ENCODE measurements around the gene PRX. TPM values are rescaled to one million over a fixed set of nuclear protein-coding genes. Genes with fewer than 3 reads are reported as not detected.

PRX gene
- total and polyA plus RNA-seq, 4 donors: 0.03 to 1.0 (median 0.52) TPM

DNA sequence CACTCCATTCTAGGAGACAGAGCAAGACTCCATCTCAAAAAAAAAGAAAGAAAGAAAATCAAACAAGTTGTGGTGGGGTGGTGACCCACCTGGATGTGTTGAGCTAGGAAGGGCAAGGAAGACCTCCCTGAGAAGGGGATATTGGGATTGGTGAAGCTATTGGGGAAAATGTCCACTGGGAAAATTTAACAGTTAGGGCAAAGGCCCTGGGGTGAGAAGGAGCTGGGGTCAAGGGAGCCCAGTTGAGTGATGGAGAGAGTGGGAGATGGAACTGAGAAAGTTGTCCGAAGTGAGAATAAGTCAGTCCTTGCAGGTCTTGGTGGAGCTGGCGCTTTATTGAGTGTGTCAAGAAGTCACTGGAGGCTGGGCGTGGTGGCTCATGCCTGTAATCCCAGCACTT lies 25.1 kb upstream of the PRX start:
- Histone ChIP-seq H3K4me3 (ENCODE audit: low read depth in 1 of 3, low read length in 3 of 3) (no peak overlapping the region), H3K9ac (ENCODE audit: low read depth in 1 of 2, low read length in 2 of 2) (no peak overlapping the region), H3K36me3 (ENCODE audit: control insufficient read depth in 4 of 4, insufficient read depth in 3 of 4, low read depth in 1 of 4, low read length in 3 of 4) (peaks cover 8 to 18% (median 12%) of the 10 kb centered on the region in 4 donors), H3K9me3 (ENCODE audit: control insufficient read depth in 4 of 4, low read length in 3 of 4) (no peaks in the 10 kb centered on the region), H3K4me1 (ENCODE audit: control insufficient read depth in 4 of 4, insufficient read depth in 4 of 4, low read length in 3 of 4) (peaks cover 0 to 24% (median 13%) of the 10 kb centered on the region in 4 donors), H3K27me3 (ENCODE audit: control insufficient read depth in 4 of 4, insufficient read depth in 4 of 4, low read length in 3 of 4) (no peaks in the 10 kb centered on the region), H3K27ac (ENCODE audit: low read depth in 1 of 2, low read length in 2 of 2) (no peak overlapping the region)
- TF ChIP-seq GABPA (IDR thresholded peaks at IDR 0.05 in 1 of 2, conservative IDR thresholded peaks at IDR 0.05 in 1 of 2): no peak
- no peak for TF ChIP-seq FOXA2 (IDR thresholded peaks at IDR 0.05)
- no peak for TF ChIP-seq NR2F2 (IDR thresholded peaks at IDR 0.05)
- TF ChIP-seq, protein P1, sequence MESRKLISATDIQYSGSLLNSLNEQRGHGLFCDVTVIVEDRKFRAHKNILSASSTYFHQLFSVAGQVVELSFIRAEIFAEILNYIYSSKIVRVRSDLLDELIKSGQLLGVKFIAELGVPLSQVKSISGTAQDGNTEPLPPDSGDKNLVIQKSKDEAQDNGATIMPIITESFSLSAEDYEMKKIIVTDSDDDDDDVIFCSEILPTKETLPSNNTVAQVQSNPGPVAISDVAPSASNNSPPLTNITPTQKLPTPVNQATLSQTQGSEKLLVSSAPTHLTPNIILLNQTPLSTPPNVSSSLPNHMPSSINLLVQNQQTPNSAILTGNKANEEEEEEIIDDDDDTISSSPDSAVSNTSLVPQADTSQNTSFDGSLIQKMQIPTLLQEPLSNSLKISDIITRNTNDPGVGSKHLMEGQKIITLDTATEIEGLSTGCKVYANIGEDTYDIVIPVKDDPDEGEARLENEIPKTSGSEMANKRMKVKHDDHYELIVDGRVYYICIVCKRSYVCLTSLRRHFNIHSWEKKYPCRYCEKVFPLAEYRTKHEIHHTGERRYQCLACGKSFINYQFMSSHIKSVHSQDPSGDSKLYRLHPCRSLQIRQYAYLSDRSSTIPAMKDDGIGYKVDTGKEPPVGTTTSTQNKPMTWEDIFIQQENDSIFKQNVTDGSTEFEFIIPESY (IDR thresholded peaks at IDR 0.05): no peak
- TF ChIP-seq HNF4G (IDR thresholded peaks at IDR 0.05): no peak
- no peak for TF ChIP-seq MAX (IDR thresholded peaks at IDR 0.05)
- no peak for TF ChIP-seq YY1 (IDR thresholded peaks at IDR 0.05)
- TF ChIP-seq EGR1 (IDR thresholded peaks at IDR 0.05; ENCODE audit: low read depth in 2 of 2): no peak
- WGBS: 97% methylated on average over 3 of the region's 3 CpGs
- no peak for DNase-seq (ENCODE audit: low spot score)

DNA sequence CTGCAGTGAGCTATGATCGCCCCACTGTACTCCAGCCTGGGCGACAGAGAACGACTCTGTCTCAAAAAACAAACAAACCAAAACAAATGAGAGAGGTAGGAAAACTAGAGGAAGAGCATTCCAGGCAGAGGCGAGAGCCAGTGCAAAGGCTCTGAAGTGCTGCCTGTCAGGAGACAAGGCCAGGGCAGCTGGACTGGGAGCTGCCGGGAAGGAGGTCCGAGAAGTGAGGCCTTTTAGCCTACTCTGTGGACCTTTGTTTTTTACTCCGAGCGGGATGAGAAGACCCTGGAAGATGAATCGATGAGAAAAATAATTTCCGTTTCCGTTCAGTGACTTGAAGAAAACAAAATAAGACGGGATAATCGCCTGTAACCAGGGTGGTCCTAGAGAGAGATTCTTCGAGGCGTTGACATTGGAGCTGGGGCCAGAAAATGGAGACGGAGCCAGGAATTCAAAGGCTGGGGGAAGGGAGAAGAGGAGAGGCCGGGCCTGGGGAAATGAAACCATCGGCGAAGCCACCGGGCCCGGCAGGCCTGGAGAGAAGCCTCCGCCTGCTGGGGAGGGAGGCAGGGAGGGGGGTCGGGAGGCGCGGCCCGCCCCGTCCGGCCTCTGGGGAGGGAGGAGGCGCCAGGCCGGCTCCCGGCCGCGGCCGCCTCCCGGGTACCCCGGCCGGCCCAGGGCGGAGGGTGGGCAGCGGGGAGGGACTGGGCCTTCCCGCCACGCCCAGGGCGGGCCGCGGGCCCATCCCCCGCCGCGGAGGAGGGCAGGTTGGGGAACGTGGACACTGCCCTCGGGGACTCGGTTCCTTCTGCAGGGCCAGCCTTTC lies 20.4 kb upstream of the PRX start:
- Histone ChIP-seq H3K27ac (ENCODE audit: low read depth in 1 of 2, low read length in 2 of 2) (peak overlapping the region; percentile 94 to 98), H3K36me3 (ENCODE audit: control insufficient read depth in 4 of 4, insufficient read depth in 3 of 4, low read depth in 1 of 4, low read length in 3 of 4) (no peaks in the 10 kb centered on the region), H3K4me1 (ENCODE audit: control insufficient read depth in 4 of 4, insufficient read depth in 4 of 4, low read length in 3 of 4) (peaks cover 0 to 14% (median 13%) of the 10 kb centered on the region in 4 donors), H3K4me3 (ENCODE audit: low read depth in 1 of 3, low read length in 3 of 3) (peak overlapping the region; percentile 51 to 75 (median 70)), H3K27me3 (ENCODE audit: control insufficient read depth in 4 of 4, insufficient read depth in 4 of 4, low read length in 3 of 4) (no peaks in the 10 kb centered on the region), H3K9ac (ENCODE audit: low read depth in 1 of 2, low read length in 2 of 2) (peak overlapping the region; percentile 97 to 99), H3K9me3 (ENCODE audit: control insufficient read depth in 4 of 4, low read length in 3 of 4) (no peaks in the 10 kb centered on the region)
- peak; percentile 83 for DNase-seq (ENCODE audit: low spot score)
- 1% methylated on average over 50 of the region's 50 CpGs for WGBS
- no peak for TF ChIP-seq CTCF (IDR thresholded peaks at IDR 0.05; ENCODE audit: low read depth, low read length, missing input control)
- peak in 1 of 2 donors; percentile 7 for TF ChIP-seq RAD21 (IDR thresholded peaks at IDR 0.05)
- no peak for TF ChIP-seq JUND (IDR thresholded peaks at IDR 0.05)
- no peak for TF ChIP-seq NR2F2 (IDR thresholded peaks at IDR 0.05)
- TF ChIP-seq, protein P2, sequence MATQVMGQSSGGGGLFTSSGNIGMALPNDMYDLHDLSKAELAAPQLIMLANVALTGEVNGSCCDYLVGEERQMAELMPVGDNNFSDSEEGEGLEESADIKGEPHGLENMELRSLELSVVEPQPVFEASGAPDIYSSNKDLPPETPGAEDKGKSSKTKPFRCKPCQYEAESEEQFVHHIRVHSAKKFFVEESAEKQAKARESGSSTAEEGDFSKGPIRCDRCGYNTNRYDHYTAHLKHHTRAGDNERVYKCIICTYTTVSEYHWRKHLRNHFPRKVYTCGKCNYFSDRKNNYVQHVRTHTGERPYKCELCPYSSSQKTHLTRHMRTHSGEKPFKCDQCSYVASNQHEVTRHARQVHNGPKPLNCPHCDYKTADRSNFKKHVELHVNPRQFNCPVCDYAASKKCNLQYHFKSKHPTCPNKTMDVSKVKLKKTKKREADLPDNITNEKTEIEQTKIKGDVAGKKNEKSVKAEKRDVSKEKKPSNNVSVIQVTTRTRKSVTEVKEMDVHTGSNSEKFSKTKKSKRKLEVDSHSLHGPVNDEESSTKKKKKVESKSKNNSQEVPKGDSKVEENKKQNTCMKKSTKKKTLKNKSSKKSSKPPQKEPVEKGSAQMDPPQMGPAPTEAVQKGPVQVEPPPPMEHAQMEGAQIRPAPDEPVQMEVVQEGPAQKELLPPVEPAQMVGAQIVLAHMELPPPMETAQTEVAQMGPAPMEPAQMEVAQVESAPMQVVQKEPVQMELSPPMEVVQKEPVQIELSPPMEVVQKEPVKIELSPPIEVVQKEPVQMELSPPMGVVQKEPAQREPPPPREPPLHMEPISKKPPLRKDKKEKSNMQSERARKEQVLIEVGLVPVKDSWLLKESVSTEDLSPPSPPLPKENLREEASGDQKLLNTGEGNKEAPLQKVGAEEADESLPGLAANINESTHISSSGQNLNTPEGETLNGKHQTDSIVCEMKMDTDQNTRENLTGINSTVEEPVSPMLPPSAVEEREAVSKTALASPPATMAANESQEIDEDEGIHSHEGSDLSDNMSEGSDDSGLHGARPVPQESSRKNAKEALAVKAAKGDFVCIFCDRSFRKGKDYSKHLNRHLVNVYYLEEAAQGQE (IDR thresholded peaks at IDR 0.05): peak; percentile 36
- peak; percentile 43 to 68 for TF ChIP-seq HNF4A (conservative IDR thresholded peaks at IDR 0.05)
- TF ChIP-seq EGR1 (IDR thresholded peaks at IDR 0.05; ENCODE audit: low read depth in 2 of 2): no peak
- TF ChIP-seq FOXA2 (IDR thresholded peaks at IDR 0.05): no peak
- TF ChIP-seq RXRA (IDR thresholded peaks at IDR 0.05): peak in 1 of 2 donors; percentile 30
- TF ChIP-seq SP1 (IDR thresholded peaks at IDR 0.05): peak; percentile 33
- TF ChIP-seq GABPA (IDR thresholded peaks at IDR 0.05 in 1 of 2, conservative IDR thresholded peaks at IDR 0.05 in 1 of 2): no peak
- peak; percentile 9 for TF ChIP-seq HNF4G (IDR thresholded peaks at IDR 0.05)
- peak; percentile 94 for TF ChIP-seq YY1 (IDR thresholded peaks at IDR 0.05)
- TF ChIP-seq MAX (IDR thresholded peaks at IDR 0.05): no peak
- TF ChIP-seq FOXA1 (IDR thresholded peaks at IDR 0.05): no peak
- TF ChIP-seq, protein P1 (IDR thresholded peaks at IDR 0.05): peak; percentile 14
- TF ChIP-seq ATF3 (IDR thresholded peaks at IDR 0.05): no peak
- peak; percentile 47 for TF ChIP-seq TAF1 (conservative IDR thresholded peaks at IDR 0.05)
